Vagina (tissue), 2 donors: ENCODE results near the gene SLC24A3. TPM values are rescaled to one million over a fixed set of nuclear protein-coding genes. Genes with fewer than 3 reads are reported as not detected.

Experiments
- DNase-seq, 2 donors: peaks; one replicate each; pipeline ENCODE4 v3.0.0-alpha.2; 2017; ENCODE audit errors: extremely low spot score in 2 of 2
- H3K27ac ChIP-seq: fragments of 200-600 bp; sonication (generic); one replicate; pipeline ENCODE4 v1.5.1; 2019
- H3K27me3 ChIP-seq: fragments of 200-600 bp; sonication (generic); one replicate; pipeline ENCODE4 v1.5.1; 2019
- H3K36me3 ChIP-seq, 2 donors: fragments of 200-600 bp; sonication (generic); one replicate each; pipeline ENCODE4 v1.5.1; 2017 to 2019
- H3K4me1 ChIP-seq: fragments of 200-600 bp; sonication (generic); one replicate; pipeline ENCODE4 v1.5.1; 2019
- H3K4me3 ChIP-seq, 2 donors: fragments of 200-600 bp; sonication (generic); 1 replicate in 1 of 2; 2 replicates in 1 of 2; pipeline ENCODE4 v1.5.1; 2016 to 2019
- H3K9me3 ChIP-seq: fragments of 200-600 bp; sonication (generic); one replicate; pipeline ENCODE4 v1.5.1; 2019
- CTCF ChIP-seq, 3 experiments: fragments of 450-650 bp in 2 of 3; fragments of 200-600 bp in 1 of 3; sonication (generic) in 1 of 3; IDR thresholded peaks; one replicate each; pipeline ENCODE4 v1.5.1; 2017 to 2019; ENCODE audit warnings: antibody characterized with exemption in 3 of 3, mild to moderate bottlenecking in 2 of 3, moderate library complexity in 2 of 3
- POLR2A ChIP-seq, 2 donors: fragments of 450-650 bp; IDR thresholded peaks; one replicate each; pipeline ENCODE4 v1.6.1; 2017; ENCODE audit warnings: antibody characterized with exemption in 2 of 2, mild to moderate bottlenecking in 2 of 2, moderate library complexity in 2 of 2
- POLR2AphosphoS5 ChIP-seq, 2 donors: sonication (generic); formaldehyde crosslinking; IDR thresholded peaks; one replicate each; pipeline ENCODE4 v1.9.0; 2017; ENCODE audit warnings: antibody characterized with exemption in 2 of 2, mild to moderate bottlenecking in 2 of 2, low read depth in 1 of 2; ENCODE audit not compliant: insufficient read depth in 1 of 2
- intact Hi-C: fragments of 100-400 bp; cut with DNase I; formaldehyde crosslinking; loops from one replicate; pipeline ENCODE4 v1.15.1; 2023
- total RNA-seq: library from RNA; depleted of rRNA; stranded (reverse); fragments of >200 nt; gene quantifications from one replicate; pipeline ENCODE4 v1.2.3, GENCODE V29; 2016

The SLC24A3 gene
- total RNA-seq, 1 donor from 2014 or later: 12.3 TPM

DNA sequence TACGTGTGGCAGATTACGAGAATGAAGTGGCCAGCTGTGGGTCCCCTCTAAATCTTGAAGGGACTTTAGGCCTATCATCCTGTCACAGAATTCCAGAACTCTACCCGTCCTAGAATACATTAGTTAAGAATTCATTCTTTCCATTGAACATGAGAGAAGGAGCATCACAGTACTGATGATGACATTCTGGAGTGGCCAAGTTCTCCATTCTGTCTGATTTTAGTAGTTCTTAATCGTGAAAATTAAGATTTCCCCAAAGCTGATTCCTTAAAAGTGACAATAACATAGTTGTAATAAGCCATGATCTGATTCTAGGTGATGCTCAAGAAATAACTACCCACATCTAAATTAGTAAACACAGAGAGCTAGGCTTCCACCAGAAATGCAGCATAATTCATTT lies 510.6 kb downstream of the SLC24A3 start:
- no peak for TF ChIP-seq CTCF (IDR thresholded peaks at IDR 0.05)
- Histone ChIP-seq H3K27me3 (no peaks in the 10 kb centered on the region), H3K36me3 (no peaks in the 10 kb centered on the region), H3K4me3 (no peak overlapping the region), H3K4me1 (no peaks in the 10 kb centered on the region), H3K27ac (no peak overlapping the region), H3K9me3 (no peaks in the 10 kb centered on the region)
- DNase-seq: peak in 1 of 2 donors; percentile 0
- intact Hi-C loops: no loop called here

- TF ChIP-seq POLR2AphosphoS5 (IDR thresholded peaks at IDR 0.05; ENCODE audit: insufficient read depth in 1 of 2, low read depth in 1 of 2) (no peak), POLR2A (IDR thresholded peaks at IDR 0.05) (no peak), CTCF (IDR thresholded peaks at IDR 0.05) (no peak)
- DNase-seq: peak; percentile 22 to 58
Observed at GRCh38 chr20:19723813-19724430, 511.5 kb downstream of the SLC24A3 start.

GRCh38 chr20:19725373-19725772 lies 512.9 kb downstream of the SLC24A3 start:
- TF ChIP-seq CTCF (IDR thresholded peaks at IDR 0.05) (no peak), POLR2AphosphoS5 (IDR thresholded peaks at IDR 0.05; ENCODE audit: insufficient read depth in 1 of 2, low read depth in 1 of 2) (no peak), POLR2A (IDR thresholded peaks at IDR 0.05) (no peak)
- no peaks in the 10 kb centered on the region for H3K36me3 ChIP-seq

More at GRCh38 chr20:19723813-19724430, 511.5 kb downstream of the SLC24A3 start:
- Histone ChIP-seq H3K4me1 (no peaks in the 10 kb centered on the region), H3K4me3 (no peak overlapping the region), H3K9me3 (no peaks in the 10 kb centered on the region), H3K27me3 (no peaks in the 10 kb centered on the region), H3K36me3 (no peaks in the 10 kb centered on the region), H3K27ac (no peak overlapping the region)
- intact Hi-C loops: no loop called here

DNA sequence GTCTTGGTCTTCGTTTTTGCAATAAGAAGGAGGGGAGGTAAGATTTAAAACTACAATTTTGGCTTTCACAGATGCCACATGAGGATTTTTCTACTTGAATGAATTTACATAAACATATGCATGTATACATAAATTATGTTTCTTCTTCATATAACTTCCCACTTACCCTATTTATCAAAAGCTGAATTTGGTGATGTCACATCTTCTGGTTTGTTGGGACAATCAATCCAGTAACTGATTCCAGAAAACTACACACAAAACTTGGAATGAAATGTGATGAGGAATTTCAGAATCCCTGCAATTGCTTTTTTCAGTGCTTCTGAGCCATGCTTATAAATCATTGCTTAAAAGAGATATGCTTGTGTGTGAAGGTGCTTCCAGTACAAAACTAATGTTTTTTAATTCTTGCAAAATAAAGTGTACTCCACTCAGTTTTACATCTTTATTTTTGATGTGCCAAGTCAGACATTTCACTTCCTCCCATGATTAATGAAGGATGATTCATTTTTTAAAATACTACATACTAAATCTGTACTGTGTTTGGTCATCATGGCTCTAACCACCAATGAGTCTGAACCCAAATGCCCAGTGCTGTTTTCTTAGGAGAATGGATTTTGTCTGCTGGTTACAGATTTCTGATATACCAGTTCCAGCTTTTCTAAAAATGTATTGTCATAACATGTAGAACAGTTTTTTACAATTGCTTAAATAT lies 513.5 kb downstream of the SLC24A3 start:
- H3K4me1 ChIP-seq: no peaks in the 10 kb centered on the region
- DNase-seq: no peak
- H3K9me3 ChIP-seq: no peaks in the 10 kb centered on the region
- TF ChIP-seq POLR2A (IDR thresholded peaks at IDR 0.05): no peak
- TF ChIP-seq CTCF (IDR thresholded peaks at IDR 0.05): no peak
- no peak for TF ChIP-seq POLR2AphosphoS5 (IDR thresholded peaks at IDR 0.05; ENCODE audit: insufficient read depth in 1 of 2, low read depth in 1 of 2)
- no peaks in the 10 kb centered on the region for H3K27me3 ChIP-seq
- H3K4me3 ChIP-seq: no peak overlapping the region
- no peaks in the 10 kb centered on the region for H3K36me3 ChIP-seq
- intact Hi-C loops: no loop called here
- no peak overlapping the region for H3K27ac ChIP-seq

More at GRCh38 chr20:19725373-19725772, 512.9 kb downstream of the SLC24A3 start:
- Histone ChIP-seq H3K9me3 (no peaks in the 10 kb centered on the region), H3K27me3 (no peaks in the 10 kb centered on the region), H3K4me3 (no peak overlapping the region), H3K27ac (no peak overlapping the region), H3K4me1 (no peaks in the 10 kb centered on the region)
- intact Hi-C loops: no loop called here
- peak in 1 of 2 donors; percentile 11 for DNase-seq

- intact Hi-C loops: no loop called here
- DNase-seq: peak in 1 of 2 donors; percentile 52
- no peaks in the 10 kb centered on the region for H3K27me3 ChIP-seq
- no peaks in the 10 kb centered on the region for H3K9me3 ChIP-seq
- no peak overlapping the region for H3K27ac ChIP-seq
- H3K36me3 ChIP-seq: no peaks in the 10 kb centered on the region
- H3K4me1 ChIP-seq: no peaks in the 10 kb centered on the region
- TF ChIP-seq POLR2AphosphoS5 (IDR thresholded peaks at IDR 0.05; ENCODE audit: insufficient read depth in 1 of 2, low read depth in 1 of 2) (no peak), CTCF (IDR thresholded peaks at IDR 0.05) (no peak), POLR2A (IDR thresholded peaks at IDR 0.05) (no peak)
- no peak overlapping the region for H3K4me3 ChIP-seq
Observed at GRCh38 chr20:19727251-19727847, 514.9 kb downstream of the SLC24A3 start.
